H1 (cell line): ENCODE results near the gene MAPK9. TPM values are rescaled to one million over a fixed set of nuclear protein-coding genes. Genes with fewer than 3 reads are reported as not detected.

Experiments
- CTCF ChIA-PET: fragments of 300-600 bp; sonication (Branson Sonifier 250); formaldehyde crosslinking; loops from one replicate; lab custom pipeline; 2021; ENCODE audit not compliant: partially characterized antibody; lab: Charles Lee
- POLR2A ChIA-PET: fragments of 300-600 bp; sonication (Branson Sonifier 250); formaldehyde crosslinking; loops from one replicate; lab custom pipeline; 2021; ENCODE audit warnings: inconsistent platforms; ENCODE audit not compliant: partially characterized antibody; lab: Charles Lee
- DNase-seq, 2 experiments: peaks; one replicate each; pipeline versions ENCODE4 v3.0.0 to v3.0.0-alpha.2; 2010 to 2022; ENCODE audit warnings: low spot score in 2 of 2, low read depth in 1 of 2, mixed read lengths in 1 of 2
- FAIRE-seq: peaks from 2 replicates; lab custom pipeline; 2011; peaks lifted over from hg19 to GRCh38; lab: Jason Lieb, UNC
- H2AFZ ChIP-seq: 2 replicates; pipeline ENCODE4 v1.8.1; 2012; ENCODE audit warnings: low read length, inconsistent platforms
- H2AK5ac ChIP-seq: 2 replicates; pipeline ENCODE4 v1.6.1; 2013; ENCODE audit warnings: low read depth, low read length
- H2BK120ac ChIP-seq: replicated peaks from 2 replicates; pipeline ENCODE3; 2013; ENCODE audit warnings: low read depth, low read length, inconsistent platforms
- H2BK12ac ChIP-seq: 2 replicates; pipeline ENCODE4 v1.6.1; 2013; ENCODE audit warnings: low read depth, low read length
- H2BK15ac ChIP-seq: 2 replicates; pipeline ENCODE4 v1.6.1; 2013; ENCODE audit warnings: low read length
- H2BK20ac ChIP-seq: 2 replicates; pipeline ENCODE4 v1.6.1; 2013; ENCODE audit warnings: low read length
- H2BK5ac ChIP-seq: 2 replicates; pipeline ENCODE4 v1.6.1; 2013; ENCODE audit warnings: low read depth, low read length
- H3K14ac ChIP-seq: 2 replicates; pipeline ENCODE4 v1.6.1; 2013; ENCODE audit warnings: inconsistent platforms; ENCODE audit not compliant: insufficient read length
- H3K18ac ChIP-seq: 2 replicates; pipeline ENCODE4 v1.6.1; 2013; ENCODE audit warnings: low read length; ENCODE audit errors: extremely low read depth
- H3K23ac ChIP-seq: 2 replicates; pipeline ENCODE4 v1.6.1; 2013; ENCODE audit warnings: inconsistent platforms; ENCODE audit not compliant: insufficient read length
- H3K23me2 ChIP-seq: 2 replicates; pipeline ENCODE4 v1.6.1; 2013; ENCODE audit warnings: low read depth, low read length
- H3K27ac ChIP-seq: 2 replicates; pipeline ENCODE4 v1.6.1; 2011; ENCODE audit warnings: low read depth, low read length, inconsistent platforms
- H3K27me3 ChIP-seq, 4 experiments: replicated peaks in 1 of 4; 1 replicate in 1 of 4; 2 replicates in 3 of 4; pipeline versions ENCODE4 v1.6.1 to v1.8.1; 2011 to 2013; ENCODE audit warnings: low read length in 3 of 4, mild to moderate bottlenecking in 3 of 4, inconsistent platforms in 2 of 4, mixed read lengths in 2 of 4, moderate library complexity in 1 of 4; ENCODE audit not compliant: control insufficient read depth in 3 of 4, insufficient read depth in 3 of 4; ENCODE audit errors: extremely low read depth in 1 of 4
- H3K36me3 ChIP-seq, 4 experiments: 2 replicates each; pipeline versions ENCODE4 v1.6.1 to v1.8.1; 2011 to 2013; ENCODE audit warnings: mild to moderate bottlenecking in 4 of 4, low read length in 3 of 4, moderate library complexity in 2 of 4, control low read depth in 1 of 4, inconsistent platforms in 1 of 4; ENCODE audit not compliant: insufficient read depth in 4 of 4, control insufficient read depth in 2 of 4
- H3K4ac ChIP-seq: replicated peaks from 2 replicates; pipeline ENCODE3; 2013; ENCODE audit warnings: low read length, low read depth, mixed read lengths, inconsistent platforms; ENCODE audit not compliant: insufficient read length
- H3K4me1 ChIP-seq, 4 experiments: replicated peaks in 1 of 4; 1 replicate in 1 of 4; 2 replicates in 3 of 4; pipeline versions ENCODE4 v1.6.1 to v1.8.1; 2011 to 2013; ENCODE audit warnings: low read length in 3 of 4, inconsistent platforms in 2 of 4, mixed read lengths in 1 of 4; ENCODE audit not compliant: insufficient read depth in 4 of 4, control insufficient read depth in 3 of 4
- H3K4me2 ChIP-seq, 2 experiments: 2 replicates each; pipeline versions ENCODE4 v1.6.1 to v1.8.1; 2011 to 2013; ENCODE audit warnings: low read depth in 2 of 2, low read length in 2 of 2, control low read depth in 1 of 2, inconsistent platforms in 1 of 2, mild to moderate bottlenecking in 1 of 2; ENCODE audit not compliant: insufficient read depth in 1 of 2
- H3K4me3 ChIP-seq, 4 experiments: fragments of 200-600, 300-600 bp in 1 of 4; sonication (generic), shearing (Covaris generic), sonication (Bioruptor Twin) in 1 of 4; 2 replicates each; pipeline versions ENCODE4 v1.5.1 to v1.8.1; 2011 to 2016; ENCODE audit warnings: low read length in 4 of 4, low read depth in 3 of 4, control low read depth in 2 of 4, inconsistent platforms in 2 of 4, mild to moderate bottlenecking in 2 of 4, mixed read lengths in 1 of 4, moderate library complexity in 1 of 4; ENCODE audit not compliant: insufficient read depth in 2 of 4; ENCODE audit errors: extremely low read depth in 1 of 4
- H3K56ac ChIP-seq: replicated peaks from 2 replicates; pipeline ENCODE3; 2013; ENCODE audit warnings: low read depth, mild to moderate bottlenecking, mixed read lengths, low read length, inconsistent platforms; ENCODE audit not compliant: insufficient read length
- H3K79me1 ChIP-seq: 2 replicates; pipeline ENCODE4 v1.6.1; 2013; ENCODE audit warnings: low read depth, low read length, control low read depth
- H3K79me2 ChIP-seq, 2 experiments: 2 replicates each; pipeline versions ENCODE4 v1.6.1 to v1.8.1; 2012 to 2013; ENCODE audit warnings: low read length in 2 of 2, mild to moderate bottlenecking in 2 of 2, inconsistent platforms in 1 of 2; ENCODE audit not compliant: insufficient read depth in 2 of 2, control insufficient read depth in 1 of 2
- H3K9ac ChIP-seq, 4 experiments: replicated peaks in 1 of 4; 1 replicate in 1 of 4; 2 replicates in 3 of 4; pipeline versions ENCODE4 v1.6.1 to v1.8.1; 2011 to 2013; ENCODE audit warnings: low read depth in 3 of 4, low read length in 3 of 4, control low read depth in 2 of 4, mild to moderate bottlenecking in 2 of 4, moderate library complexity in 2 of 4, inconsistent platforms in 1 of 4; ENCODE audit errors: extremely low read depth in 1 of 4
- H3K9me3 ChIP-seq, 2 experiments: 2 replicates each; pipeline versions ENCODE4 v1.6.1 to v1.8.1; 2012 to 2013; ENCODE audit warnings: mild to moderate bottlenecking in 2 of 2, moderate library complexity in 2 of 2, control low read depth in 1 of 2, inconsistent platforms in 1 of 2, low read depth in 1 of 2, low read length in 1 of 2, mixed read lengths in 1 of 2; ENCODE audit not compliant: insufficient read depth in 2 of 2
- H4K20me1 ChIP-seq, 2 experiments: replicated peaks in 1 of 2; 2 replicates each; pipeline versions ENCODE3 to v1.8.1; 2011 to 2013; ENCODE audit warnings: inconsistent platforms in 2 of 2, low read length in 2 of 2, mild to moderate bottlenecking in 1 of 2; ENCODE audit not compliant: insufficient read depth in 2 of 2, control insufficient read depth in 1 of 2
- H4K5ac ChIP-seq: 2 replicates; pipeline ENCODE4 v1.6.1; 2013; ENCODE audit warnings: low read length, low read depth, mixed read lengths, inconsistent platforms; ENCODE audit not compliant: insufficient read length
- H4K8ac ChIP-seq: 2 replicates; pipeline ENCODE4 v1.8.0; 2013; ENCODE audit warnings: mild to moderate bottlenecking, moderate library complexity, low read length, inconsistent platforms; ENCODE audit not compliant: insufficient read depth; ENCODE audit errors: extremely low read depth
- H4K91ac ChIP-seq: replicated peaks from 2 replicates; pipeline ENCODE3; 2013; ENCODE audit warnings: low read length, mixed read lengths, inconsistent platforms; ENCODE audit not compliant: insufficient read length
- ATF3 ChIP-seq: IDR thresholded peaks from 2 replicates; pipeline ENCODE4 v1.6.1; 2011; ENCODE audit warnings: low read depth, mild to moderate bottlenecking, low read length; ENCODE audit not compliant: insufficient read depth
- CBX5 ChIP-seq: fragments of 300-800, 300-1000 bp; sonication (generic); IDR thresholded peaks from 2 replicates; pipeline ENCODE4 v1.7.1; 2016; ENCODE audit warnings: antibody characterized with exemption, low read length, low read depth
- CHD1 ChIP-seq: IDR thresholded peaks from 2 replicates; pipeline ENCODE4 v1.6.1; 2012; ENCODE audit warnings: low read depth, low read length, improper control_type of control experiment
- GTF2F1 ChIP-seq: IDR thresholded peaks from 2 replicates; pipeline ENCODE4 v1.6.1; 2012; ENCODE audit warnings: low read depth, low read length, improper control_type of control experiment, borderline replicate concordance
- JUN ChIP-seq: IDR thresholded peaks from 2 replicates; pipeline ENCODE4 v1.6.1; 2011; ENCODE audit warnings: low read depth, mild to moderate bottlenecking, improper control_type of control experiment, low read length
- KDM4A ChIP-seq: IDR thresholded peaks from one replicate; pipeline ENCODE4 v1.7.1; 2012; ENCODE audit warnings: low read depth, mild to moderate bottlenecking, moderate library complexity, low read length, inconsistent platforms; ENCODE audit not compliant: severe bottlenecking
- RFX5 ChIP-seq: IDR thresholded peaks from 2 replicates; pipeline ENCODE4 v1.6.1; 2011; ENCODE audit warnings: low read depth, low read length, improper control_type of control experiment, borderline replicate concordance
- ZNF274 ChIP-seq: IDR thresholded peaks from 2 replicates; pipeline ENCODE4 v1.7.0; 2012; ENCODE audit warnings: low read length, borderline replicate concordance; ENCODE audit errors: extremely low read depth
- WGBS, 2 experiments: shearing (Covaris generic) in 1 of 2; methylation state at CpG; one replicate each; pipeline versions ENCODE4 v1.1.6 to v1.1.7; 2013 to 2015; ENCODE audit warnings: low lambda C conversion rate in 2 of 2, mixed read lengths in 2 of 2, inconsistent platforms in 1 of 2, low coverage in 1 of 2, missing lambda C conversion rate in 1 of 2; ENCODE audit not compliant: insufficient replicate concordance in 2 of 2, insufficient coverage in 1 of 2, insufficient read length in 1 of 2; ENCODE audit errors: extremely low coverage in 1 of 2, missing lambda C conversion rate in 1 of 2; 5-methylcytosine and 5-hydroxymethylcytosine counted together
- polyA plus RNA-seq, 7 experiments: library from polyadenylated mRNA; depleted of rRNA in 3 of 7; stranded (reverse) in 5 of 7; unstranded in 2 of 7; fragments of >200 nt in 5 of 7; fragments of 200-250 nt in 2 of 7; gene quantifications; 1 replicate in 5 of 7; 2 replicates in 1 of 7; 4 replicates in 1 of 7; pipeline versions ENCODE4 v1.2.1 to v1.2.3, GENCODE V29; 2011 to 2013; ENCODE audit warnings: missing spikeins in 2 of 7, mixed read lengths in 2 of 7
- total RNA-seq: library from RNA; stranded (reverse); fragmentation: NEBNext Ultra II Directional; extraction: Animal tissue kit (Norgen Biotek cat#: 25700); gene quantifications from 2 replicates; pipeline ENCODE4 v1.2.1, GENCODE V29; 2021

MAPK9 gene
- total and polyA plus RNA-seq, 2 of the 8 experiments (the other 6 are each of a cell fraction or from before 2014, with no cell fraction given), result 22.3 to 43.7 TPM

DNA sequence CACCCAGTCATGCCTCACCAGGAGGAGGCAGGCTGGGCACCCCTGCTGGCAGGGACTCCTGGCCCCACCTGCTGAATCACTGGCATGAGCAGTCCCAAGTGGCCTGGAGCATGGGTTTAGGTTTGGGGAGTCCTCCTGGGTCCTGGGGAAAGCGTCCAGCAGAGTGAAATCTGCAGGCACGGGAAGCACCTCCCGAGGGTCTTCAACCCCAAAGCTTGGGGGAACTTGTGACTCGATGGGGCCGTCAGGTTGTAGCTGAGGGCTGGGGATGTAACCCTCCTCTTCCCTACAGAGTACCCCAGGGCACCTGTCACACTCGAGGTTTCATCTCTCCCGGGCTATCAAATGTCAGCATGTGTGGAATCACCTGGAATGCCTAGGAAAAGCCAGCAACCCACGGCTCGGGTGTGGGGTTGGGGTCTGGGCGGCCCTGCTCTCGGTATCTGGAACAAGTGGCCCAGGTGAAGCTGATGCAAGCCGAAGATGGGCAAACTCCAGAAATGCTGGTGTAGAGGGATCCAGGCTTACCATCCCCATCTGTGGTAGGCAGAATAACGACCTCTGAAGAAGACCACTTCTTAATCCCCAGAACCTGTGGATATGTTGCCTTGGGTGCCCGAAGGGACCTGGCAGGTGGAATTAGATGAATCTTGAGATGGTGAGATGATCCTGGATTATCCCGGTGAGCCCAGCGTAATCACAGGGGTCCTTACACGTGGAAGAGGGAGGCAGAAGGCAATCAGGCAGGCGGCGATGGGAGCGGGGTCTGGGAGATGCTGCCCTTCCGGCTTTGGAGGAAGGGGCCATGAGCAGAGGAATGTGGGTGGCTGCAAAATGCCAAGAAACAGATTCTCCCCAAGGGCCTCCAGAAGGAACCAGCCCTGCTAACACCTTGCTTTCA lies 76.8 kb downstream of the MAPK9 start:
- H3K36me3 ChIP-seq, result no peaks in the 10 kb centered on the region
- H3K4me1 ChIP-seq, result no peaks in the 10 kb centered on the region; a peak in 1 of 7 replicates
- H3K9me3 ChIP-seq, result peaks cover 2 to 8% of the 10 kb centered on the region in 2 experiments; a peak in 3 of 4 replicates
- no peaks in the 10 kb centered on the region for H3K79me2 ChIP-seq
- no peak overlapping the region for H2BK5ac ChIP-seq
- TF ChIP-seq ZNF274 (no peak), CBX5 (no peak), GTF2F1 (no peak), RFX5 (no peak), KDM4A (no peak), ATF3 (no peak), JUN (no peak), CHD1 (no peak)
- no peak overlapping the region for H2BK15ac ChIP-seq
- no peak overlapping the region for H2BK20ac ChIP-seq
- no peak overlapping the region for H2BK120ac ChIP-seq
- H3K79me1 ChIP-seq, result no peaks in the 10 kb centered on the region
- no peak overlapping the region for H3K27ac ChIP-seq
- H3K4me3 ChIP-seq, result no peak overlapping the region
- no peak overlapping the region; the same call in 1 of the 2 replicates for H3K18ac ChIP-seq
- no peak overlapping the region for H2AK5ac ChIP-seq
- POLR2A ChIA-PET, result no interaction called here
- H2BK12ac ChIP-seq, result no peak overlapping the region
- FAIRE-seq, result no peak
- peaks cover 7% of the 10 kb centered on the region for H3K23me2 ChIP-seq
- H3K23ac ChIP-seq, result no peak overlapping the region
- 89% methylated on average over 21 of the region's 21 CpGs; no CpG with 5 or more reads in 1 of the 2 experiments for WGBS, 2 experiments
- CTCF ChIA-PET, result interaction anchor here (0.6 to 1.0 kb wide), 2 partner anchors 100 to 957 kb away, joined by 3 read pairs; no protein-coding TSS in a partner anchor
- no peak overlapping the region for H3K4me2 ChIP-seq
- H3K4ac ChIP-seq, result no peak overlapping the region
- no peak overlapping the region for H3K56ac ChIP-seq
- no peak overlapping the region; the same call in 1 of the 2 replicates for H4K8ac ChIP-seq
- peaks cover 0 to 4% (median 0%) of the 10 kb centered on the region in 4 experiments; a peak in 1 of 7 replicates for H3K27me3 ChIP-seq
- no peak for DNase-seq
- no peak overlapping the region for H2AFZ ChIP-seq
- H4K5ac ChIP-seq, result no peak overlapping the region
- H3K14ac ChIP-seq, result no peak overlapping the region
- no peak overlapping the region for H3K9ac ChIP-seq
- H4K91ac ChIP-seq, result no peak overlapping the region
- H4K20me1 ChIP-seq, result peaks cover 0 to 9% of the 10 kb centered on the region in 2 experiments
